ENCODE data around the gene PDGFD.

Gene PDGFD

DNA sequence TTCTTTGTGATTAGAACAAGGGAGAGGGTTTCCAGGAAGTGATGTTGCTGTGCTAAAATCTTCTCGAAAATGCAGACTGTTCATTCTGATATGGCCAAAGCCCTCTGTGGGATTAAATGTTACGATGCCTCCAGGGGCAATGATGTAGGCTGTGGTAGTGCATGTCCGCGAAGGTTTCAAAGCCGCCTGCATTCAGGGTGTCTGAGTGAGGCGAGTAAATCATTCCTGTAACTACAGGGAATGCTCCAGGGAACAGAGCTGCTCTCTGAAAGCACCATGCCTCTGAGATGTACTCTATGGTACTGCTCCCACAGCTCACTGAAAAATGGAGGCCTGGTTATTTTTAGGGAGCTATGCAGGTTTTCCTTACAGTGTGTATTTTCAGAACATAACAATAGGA, 21.2 kb downstream of the PDGFD start:
- DNase-seq, result no peak

DNA sequence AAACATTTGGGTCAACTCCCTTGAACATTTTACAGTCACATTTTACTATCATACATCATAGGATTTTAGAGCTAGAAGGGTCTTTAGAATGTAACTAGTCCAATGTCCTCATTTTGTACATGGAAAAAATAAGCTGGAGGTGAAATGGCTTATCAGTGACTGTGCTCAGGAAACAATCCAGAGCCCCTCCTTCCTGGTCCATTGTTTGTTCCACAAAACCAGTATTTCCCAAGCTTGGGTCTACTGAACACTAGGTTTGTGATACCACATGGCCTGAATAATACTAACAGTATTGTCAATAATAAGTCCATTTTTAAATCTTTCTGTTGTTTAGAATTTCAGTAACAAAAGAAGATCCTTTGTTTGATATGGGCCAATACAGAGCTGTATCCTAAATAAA, 27.1 kb downstream of the PDGFD start:
- DNase-seq, result no peak

DNA sequence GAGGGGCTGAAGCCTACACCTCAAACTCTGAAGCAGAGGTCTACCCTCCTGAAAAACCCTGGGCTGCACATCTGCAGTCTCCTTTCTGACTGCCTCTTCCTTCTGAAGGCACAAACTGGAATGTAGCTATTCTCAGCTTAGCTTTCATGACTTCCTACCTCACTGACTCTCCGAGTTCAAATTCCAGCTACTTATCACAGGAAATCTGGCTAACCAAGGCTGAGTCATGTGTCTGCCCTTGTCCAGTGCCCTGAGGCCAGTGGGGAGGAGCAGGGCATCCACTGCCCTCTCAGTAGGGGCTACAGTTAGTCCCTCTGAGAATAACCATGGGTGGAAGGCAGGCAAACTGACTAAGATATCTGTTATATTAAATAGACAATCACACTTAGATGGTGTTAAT, 29.2 kb downstream of the PDGFD start:
- no peak for DNase-seq

DNA sequence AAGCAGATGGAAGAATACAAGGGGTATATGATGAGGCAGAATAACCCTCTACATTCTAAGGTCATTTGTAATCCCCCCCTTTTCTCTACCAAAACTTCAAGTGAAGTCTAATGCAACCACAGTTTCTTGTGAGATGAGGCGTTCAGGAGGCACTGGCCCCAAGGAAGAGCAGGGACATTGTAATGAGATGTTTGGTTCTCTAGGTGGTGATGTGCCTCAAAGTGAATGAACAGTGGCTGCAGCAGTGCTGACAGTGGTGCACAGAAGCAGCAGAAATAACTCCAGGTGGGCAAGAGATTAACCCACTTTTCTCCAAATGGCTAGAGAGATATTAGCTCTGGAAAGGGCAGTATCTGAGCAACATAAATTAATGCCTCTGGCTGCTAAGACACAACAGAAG, 33.8 kb downstream of the PDGFD start:
- DNase-seq, result no peak

DNA sequence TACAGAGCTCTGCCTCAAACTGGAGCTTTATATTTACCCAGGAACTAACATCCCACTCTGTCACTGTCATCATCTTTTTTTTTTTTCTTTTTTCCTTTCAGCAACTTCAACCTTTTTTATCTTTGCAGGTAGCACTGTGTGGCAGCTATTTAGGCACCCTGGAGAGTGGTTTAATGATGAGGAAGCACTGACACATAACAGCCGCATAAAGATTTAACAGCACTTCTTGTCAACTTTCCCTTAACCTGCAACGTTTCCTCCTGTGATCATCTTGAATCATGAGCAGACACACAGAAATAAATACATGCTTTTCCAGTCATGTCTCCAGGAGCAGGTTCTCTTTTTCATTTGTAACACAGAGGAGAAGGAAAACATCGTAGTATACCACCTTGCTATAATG, 34.8 kb downstream of the PDGFD start:
- no peak for DNase-seq

DNA sequence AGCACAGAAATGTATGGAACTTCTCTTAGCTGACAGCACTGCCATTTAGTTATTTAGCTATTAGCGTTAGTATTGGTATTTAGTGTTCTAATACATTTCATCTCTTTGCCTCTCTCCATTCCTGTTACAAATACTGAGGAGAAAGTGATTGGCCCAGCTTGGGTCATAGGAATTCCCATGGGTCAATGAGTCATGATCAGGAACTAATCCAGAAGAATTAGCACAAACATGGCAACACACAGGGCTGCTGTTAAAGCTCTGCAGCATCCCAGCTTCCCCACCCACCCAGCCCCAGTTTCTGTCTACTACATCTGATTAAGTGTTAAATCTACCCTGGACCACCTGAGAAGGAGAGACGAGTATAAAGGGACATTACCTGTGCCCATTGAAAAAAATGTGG, 36.1 kb downstream of the PDGFD start:
- DNase-seq, result no peak

DNA sequence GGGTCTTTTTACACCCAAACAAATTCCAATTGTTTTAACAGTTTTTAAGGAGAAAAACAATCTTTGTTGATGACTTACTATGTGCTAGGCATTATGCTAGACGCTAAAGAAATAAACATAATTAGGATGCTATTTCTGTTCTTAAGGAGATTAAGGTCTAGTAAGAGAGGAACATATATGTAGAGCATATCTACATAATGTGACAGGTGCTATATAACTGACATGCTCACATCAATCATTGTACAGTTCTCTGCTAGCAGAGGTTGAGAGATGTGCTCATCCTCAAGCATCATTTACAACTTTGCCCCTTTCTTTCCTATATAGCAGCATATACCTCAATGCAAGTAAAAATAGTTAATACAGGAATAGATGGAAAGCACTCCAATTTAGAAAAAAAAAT, 37.5 kb downstream of the PDGFD start:
- DNase-seq, result no peak

DNA sequence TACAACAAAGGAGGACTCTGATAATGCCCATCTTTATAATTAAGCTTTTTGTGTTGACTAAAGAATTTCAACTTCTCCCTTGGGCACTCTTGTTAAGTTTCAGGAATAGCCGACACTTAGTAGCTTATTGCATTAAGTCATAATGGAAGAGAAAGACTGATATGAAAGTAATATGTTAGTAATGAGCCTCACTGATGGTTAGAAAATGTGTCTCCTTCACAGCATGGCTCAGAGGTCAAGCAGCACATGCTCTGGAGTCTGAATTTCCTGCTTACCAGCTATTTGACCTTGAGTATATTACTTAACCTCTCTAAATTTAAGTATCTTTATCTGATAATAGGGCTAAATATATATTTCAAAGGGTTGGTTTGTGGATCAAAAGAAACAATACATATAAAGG, 39.0 kb downstream of the PDGFD start:
- no peak for DNase-seq

DNA sequence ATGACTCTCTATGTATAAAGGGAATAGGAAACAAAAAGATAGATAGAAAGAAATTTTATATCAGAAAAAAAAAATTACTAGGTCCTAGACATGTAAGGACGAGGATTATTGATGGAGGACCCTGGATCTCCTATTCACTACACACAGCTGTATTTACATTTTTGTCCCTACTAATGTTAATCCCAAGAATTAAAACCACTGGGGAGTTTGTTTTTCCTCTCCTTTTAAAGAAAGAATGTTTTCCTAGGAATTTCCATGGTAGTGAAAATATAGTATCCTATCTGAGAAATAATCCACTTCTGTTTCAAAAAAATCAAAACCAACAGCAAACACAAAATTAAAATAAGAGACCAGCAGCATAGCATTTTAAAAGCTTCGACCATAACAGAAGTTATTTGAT, 41.1 kb downstream of the PDGFD start:
- no peak for DNase-seq

DNA sequence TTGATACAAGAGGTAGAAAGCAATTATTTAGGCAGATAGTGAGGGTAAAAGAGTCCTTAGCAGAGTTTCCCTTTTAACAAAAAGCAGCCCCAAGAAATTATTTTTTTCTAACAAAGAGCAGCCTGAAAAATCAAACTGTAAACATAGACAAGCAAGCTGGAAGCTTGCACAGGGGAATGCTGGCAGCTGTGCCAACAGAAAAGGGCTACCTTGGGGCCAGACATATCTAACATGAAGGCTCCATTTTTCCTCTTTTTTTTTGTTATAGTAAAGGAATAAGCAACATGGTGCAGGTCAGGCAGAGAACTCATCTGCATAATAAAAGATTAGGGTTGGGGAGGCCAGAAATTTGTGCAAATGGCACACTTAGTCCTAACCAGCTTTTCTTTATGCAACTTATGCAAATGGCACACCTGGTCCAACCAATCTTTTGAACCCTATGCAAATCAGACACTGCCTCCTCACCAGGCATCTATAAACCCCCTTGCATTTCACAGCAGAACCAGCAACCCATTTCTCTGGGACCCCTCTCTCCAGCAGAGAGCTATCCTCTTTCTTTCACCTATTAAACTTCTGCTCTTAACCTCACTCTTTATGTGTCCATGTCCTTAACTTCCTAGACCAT, 41.8 kb downstream of the PDGFD start:
- no peak for DNase-seq

DNA sequence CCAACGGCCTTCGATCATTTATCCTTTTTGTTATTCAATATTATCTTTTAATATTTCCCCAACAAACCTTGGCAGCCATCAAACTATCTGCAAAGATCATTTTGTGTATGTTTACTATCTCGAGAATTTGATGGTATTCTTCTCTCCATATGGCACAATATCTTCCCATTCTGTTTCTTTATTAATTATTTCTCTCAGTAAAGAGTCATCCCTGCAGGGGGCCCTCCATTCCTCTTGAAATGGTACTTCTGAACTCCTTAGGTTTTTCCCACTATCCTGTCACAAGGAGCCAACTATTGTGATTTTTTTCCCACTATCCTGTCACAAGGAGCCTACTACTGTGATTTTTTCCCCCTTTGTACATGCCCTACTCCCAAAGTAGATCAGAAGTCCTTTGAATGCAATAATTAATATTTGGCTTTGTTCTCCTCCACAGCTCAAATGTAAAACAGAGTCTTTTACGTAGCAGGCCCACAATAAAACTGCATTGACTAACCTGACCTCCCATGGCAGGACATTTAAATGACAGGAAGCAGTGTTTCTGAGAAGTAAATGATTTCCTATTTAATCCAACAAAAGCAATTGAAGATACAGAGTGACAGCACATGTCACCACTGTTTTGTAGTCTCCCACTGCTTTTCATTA, 43.3 kb downstream of the PDGFD start:
- DNase-seq, result no peak

DNA sequence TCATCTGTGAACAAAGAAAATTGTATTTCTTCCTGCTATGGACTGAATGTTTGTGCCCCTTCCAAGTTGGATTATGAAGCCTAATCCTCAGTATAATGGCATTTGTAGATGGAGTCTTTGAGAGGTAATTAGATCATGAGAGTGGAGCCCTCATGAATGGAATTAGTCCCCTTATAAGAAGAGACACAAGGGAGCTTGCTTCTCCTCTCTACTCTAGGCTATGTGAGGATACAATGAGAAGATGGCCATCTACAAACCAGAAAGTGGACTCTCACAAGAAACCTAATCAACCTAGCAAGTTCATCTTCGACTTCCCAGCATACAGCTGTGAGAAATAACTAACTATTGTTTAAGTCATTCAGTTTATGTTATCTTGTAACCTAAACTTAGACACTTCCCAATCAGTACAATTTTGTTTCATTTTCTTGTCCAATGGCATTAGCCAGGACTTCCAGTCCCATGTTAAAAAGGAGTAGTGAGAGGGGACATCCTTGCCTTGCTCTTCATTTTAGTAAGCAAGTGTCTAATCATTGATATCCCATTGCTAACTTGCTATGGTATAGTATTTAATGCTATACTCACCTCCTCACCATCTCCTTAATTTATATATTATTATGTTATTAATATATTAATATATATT, 45.7 kb downstream of the PDGFD start:
- no peak for DNase-seq

DNA sequence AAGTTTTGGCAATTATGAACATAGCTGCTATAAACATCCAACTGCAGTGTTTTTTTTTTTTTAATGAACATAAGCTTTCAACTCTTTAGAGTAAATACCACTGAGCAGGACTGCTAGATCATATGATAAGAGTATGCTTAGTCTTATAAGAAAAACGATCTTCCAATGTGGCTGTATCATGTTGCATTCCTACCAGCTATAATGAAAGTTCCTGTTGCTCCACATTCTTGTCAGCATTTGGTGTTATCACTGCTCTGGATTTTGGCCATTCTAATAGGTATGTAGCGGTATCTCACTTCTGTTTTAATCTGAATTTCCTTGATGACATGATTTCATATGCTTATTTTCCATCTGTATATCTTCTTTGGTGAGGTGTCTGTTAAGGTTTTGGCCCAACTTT, 50.4 kb downstream of the PDGFD start:
- no peak for DNase-seq

DNA sequence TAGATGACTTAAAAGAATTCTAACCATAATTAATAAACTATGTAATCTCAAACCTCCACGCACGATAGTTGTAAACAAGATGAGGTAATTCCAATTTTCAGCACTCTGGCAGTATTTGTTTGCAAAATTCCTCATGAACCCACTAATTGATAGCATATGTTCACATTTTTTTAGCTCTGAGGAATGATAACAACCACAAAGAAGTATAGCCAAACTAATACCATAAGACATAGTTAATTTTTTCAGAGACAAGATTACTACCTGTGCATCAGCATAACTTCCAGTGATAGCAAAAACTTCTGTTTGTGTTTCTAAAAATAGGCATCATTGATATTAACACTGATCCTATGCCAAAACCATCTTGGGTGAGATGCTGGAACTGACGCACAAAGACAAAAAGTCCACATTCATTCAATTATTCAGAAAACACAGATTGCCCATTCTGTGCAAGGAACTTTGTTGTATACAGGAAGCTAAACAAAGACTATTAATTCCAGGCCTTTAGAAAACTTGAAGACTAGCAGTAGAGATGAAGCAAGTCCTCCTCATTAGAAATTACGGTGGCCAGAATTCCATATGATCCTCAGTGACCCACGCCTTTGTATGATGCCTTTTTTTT, 57.7 kb downstream of the PDGFD start:
- DNase-seq, result no peak

DNA sequence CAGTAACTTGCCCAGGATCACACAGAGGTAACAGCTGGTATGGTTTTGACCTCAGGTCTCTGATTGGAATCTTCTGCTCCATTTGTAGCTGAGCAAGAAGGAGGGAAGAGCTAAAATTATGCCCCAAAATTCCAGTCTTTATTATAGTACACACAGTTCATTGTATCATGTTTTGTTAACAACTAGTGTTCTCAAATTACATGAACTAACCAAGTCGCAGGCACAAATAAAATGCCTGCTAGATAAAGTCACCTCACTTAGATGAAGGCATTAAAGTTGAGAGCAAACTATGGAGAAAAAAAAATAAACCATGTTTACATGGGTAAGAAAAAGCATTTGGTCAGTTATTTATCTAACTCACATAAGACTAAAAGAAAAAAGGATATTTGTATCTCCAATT, 58.8 kb downstream of the PDGFD start:
- DNase-seq, result no peak

DNA sequence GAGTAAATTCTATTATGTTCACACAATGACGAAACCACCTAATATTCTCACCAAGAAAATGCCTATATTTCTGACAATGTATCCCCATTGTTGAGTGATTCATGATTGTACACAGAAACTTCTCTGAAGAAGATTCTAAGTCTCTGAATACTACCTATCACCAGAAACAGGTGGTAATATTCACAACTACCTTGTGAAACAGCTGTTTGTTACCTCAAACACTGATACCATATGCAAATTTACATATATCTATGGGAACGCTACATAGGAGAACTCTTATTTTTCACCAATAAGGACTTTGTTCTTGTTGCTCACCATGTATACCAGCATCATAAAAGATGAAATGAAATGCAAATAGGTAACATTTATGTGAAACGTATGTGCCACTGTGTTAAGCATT, 59.3 kb downstream of the PDGFD start:
- DNase-seq, result no peak

DNA sequence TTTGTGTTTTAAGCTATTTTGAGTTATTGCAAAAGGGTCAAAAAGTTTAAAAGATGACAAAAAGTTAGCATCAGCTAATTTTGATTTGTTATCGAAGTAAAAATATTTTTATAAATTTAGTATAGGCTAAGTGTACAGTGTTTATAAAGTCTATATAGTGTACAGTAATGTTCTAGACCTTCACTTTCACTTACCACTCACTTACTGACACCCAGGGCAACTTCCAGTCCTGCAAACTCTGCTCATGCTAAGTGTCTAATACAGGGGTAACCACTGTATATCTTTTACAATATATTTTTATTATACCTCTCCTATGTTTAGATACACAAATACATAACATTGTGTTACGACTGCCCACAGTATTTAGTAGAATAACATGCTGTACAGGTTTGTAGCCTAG, 59.7 kb downstream of the PDGFD start:
- no peak for DNase-seq

DNA sequence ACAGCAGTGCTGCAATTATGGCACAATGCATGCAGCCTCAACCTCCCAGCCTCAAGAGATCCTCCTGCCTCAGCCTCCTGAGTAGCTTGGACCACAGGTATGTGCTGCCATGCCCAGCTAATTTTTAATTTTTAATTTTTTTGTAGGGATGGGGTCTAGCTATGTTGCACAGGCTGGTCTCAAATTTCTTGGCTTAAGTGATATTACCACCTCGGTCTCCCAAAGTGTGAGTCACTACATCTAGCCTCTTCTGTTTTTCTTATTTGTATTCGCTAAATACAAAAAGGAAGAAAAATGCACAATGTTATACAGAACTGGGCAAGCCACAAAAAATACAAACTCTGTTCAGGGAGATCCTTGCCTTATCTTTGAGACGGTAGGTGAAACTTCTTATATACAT, 65.4 kb downstream of the PDGFD start:
- no peak for DNase-seq

DNA sequence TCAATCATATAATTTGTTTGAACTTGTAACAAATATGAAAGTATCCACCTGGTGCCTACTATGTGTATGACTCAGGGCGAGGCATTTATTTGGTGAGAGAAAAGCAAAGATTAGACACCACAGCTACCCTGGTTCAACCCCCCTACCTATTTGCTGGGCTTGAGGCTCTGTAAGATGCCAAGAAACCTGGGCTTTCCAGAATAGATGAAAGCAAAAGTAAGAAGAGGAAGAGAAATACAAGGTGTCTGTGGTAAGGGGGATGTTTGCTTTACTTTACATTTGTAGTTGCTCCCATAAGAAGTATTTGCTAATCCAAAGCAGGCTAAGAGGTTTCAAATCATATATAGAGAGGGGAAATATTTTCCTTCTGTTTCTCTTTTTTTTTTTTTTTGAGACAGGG, 65.8 kb downstream of the PDGFD start:
- no peak for DNase-seq

DNA sequence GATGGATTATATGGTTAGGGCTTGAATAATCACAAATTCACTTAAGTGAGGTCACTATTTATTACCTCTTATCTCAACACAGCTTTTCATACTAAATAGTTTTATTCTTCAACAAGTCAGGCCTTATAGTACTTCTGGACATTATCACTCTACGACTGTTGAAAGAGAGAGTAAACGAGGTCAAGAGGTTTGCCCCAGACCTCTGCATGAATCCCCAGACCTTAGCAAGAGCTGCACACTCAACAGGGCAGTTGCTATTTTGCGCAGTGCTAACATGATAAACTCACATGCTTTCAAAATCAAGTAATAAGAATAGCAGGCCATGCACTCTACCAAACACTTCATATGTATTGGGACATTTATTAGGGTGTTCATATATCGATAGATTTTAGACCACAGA, 67.0 kb downstream of the PDGFD start:
- no peak for DNase-seq

DNA sequence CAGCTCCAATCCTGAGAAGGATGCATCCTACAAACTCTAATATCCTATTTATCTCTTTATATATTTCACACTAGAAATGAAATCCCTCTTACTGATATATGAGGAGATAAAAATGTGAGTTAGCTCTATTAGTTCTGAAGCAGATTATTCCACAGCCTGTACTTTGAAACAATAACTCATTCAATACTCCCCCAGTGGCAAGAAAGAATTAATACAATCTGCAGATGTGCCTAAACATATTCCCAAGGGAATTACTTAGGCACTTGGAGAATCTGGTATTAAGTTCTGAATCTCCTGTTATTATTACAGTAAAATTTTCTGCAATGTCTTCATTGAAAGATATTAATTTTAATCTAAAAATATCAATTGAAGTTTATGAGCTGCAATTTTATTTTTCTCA, 68.2 kb downstream of the PDGFD start:
- DNase-seq, result no peak

DNA sequence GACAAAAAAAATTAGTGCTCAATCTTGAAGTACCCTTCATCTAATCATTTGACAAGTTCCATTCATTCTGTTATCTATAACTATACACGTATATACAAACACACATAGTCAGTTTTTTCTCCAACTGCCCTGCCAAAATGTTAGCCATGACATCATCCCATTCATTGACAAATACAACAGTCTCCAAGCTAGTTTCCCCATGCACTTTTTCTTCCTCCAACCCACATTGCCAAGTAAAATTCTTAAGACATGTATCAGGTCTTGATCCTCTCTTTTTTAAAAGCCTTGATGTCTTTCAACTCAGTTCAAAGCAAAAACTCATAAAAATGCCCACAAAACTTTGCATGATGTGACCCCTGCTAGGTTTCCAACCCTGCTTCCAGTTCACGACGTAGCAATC, 69.4 kb downstream of the PDGFD start:
- DNase-seq, result no peak

DNA sequence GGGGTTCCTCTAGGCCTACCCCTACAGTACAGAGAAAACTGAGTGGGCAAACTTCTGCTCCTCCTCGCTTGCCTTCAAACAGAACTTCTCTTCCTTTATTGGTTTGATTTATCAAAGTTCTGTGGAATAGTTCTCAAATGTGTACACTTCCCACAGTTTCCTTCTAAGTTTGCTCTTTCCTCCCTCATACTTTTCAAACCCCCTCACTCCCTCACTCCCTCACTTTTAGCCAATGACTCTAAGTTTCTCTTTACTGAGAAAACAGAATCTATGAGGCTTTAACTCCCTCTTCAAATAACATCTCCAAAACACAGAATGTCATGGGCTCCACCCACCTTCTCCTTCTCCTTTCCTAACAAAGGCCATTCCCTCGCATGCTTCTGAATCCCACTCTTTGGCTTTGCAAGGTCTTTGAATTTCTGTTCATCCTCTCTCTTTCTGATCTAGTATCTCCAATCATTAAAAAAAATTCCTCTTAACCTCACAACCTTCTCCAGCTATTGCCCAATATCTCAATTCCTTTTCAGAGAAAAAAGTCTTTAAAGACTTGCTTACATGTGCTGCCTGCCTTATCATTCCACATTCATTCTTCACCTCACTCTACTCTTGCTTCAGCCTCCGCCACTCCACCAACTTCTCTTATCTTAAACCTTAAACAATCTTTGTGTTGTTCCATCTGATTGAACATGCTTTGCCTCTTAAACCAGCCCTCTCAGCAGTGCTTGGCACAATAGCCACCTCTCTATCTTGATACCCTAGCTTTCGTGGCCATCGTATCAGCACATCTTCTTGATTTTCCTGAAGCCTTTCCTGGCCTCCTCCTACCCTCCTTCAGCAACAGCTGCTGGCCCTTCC, 70.3 kb downstream of the PDGFD start:
- DNase-seq, result no peak

Data from DMS79 treated with DMSO at 0.1 percent for 48 hours (cell line).